Activated T-cell treated with anti-CD3 and anti-CD28 coated beads, Interleukin-2, amount 50 U/mL, for 4 hours (primary cell): Measurements from ENCODE around the gene ITGA7. TPM values are rescaled to one million over a fixed set of nuclear protein-coding genes. Genes with fewer than 3 reads are reported as not detected.

ENCODE experiments used
- ATAC-seq, 2 donors: fragments of 200-7000 bp; cut with Tn5 transposase; one replicate each; pipeline ENCODE4 v1.10.0; 2021
- DNase-seq: peaks from one replicate; pipeline ENCODE4 v3.0.0-alpha.2; 2020
- H3K27me3 Mint-ChIP-seq: one replicate; pipeline ENCODE4 v1.8.0; 2021; ENCODE audit warnings: low read depth, mixed read lengths
- H3K36me3 Mint-ChIP-seq: one replicate; pipeline ENCODE4 v1.8.0; 2022; ENCODE audit warnings: mixed read lengths; ENCODE audit not compliant: insufficient read depth
- H3K4me1 Mint-ChIP-seq: one replicate; pipeline ENCODE4 v1.8.0; 2021; ENCODE audit warnings: low read depth, mixed read lengths
- H3K4me3 Mint-ChIP-seq: one replicate; pipeline ENCODE4 v1.8.0; 2021; ENCODE audit warnings: mild to moderate bottlenecking, moderate library complexity, mixed read lengths
- H3K9me3 Mint-ChIP-seq: one replicate; pipeline ENCODE4 v1.8.0; 2021; ENCODE audit warnings: mixed read lengths
- total RNA-seq, 3 donors: library from RNA; stranded (reverse); gene quantifications; one replicate each; pipeline ENCODE4 v1.2.1, GENCODE V29; 2021

ITGA7 gene
- total RNA-seq, 3 donors from 2014 or later, result 0.91 to 1.4 (median 1.3) TPM

GRCh38 chr12:55694188-55694515 is 13.6 kb downstream of the ITGA7 start:
- H3K9me3 Mint-ChIP-seq, result no peaks in the 10 kb centered on the region
- no peaks in the 10 kb centered on the region for H3K36me3 Mint-ChIP-seq
- H3K4me3 Mint-ChIP-seq, result no peak overlapping the region
- no peak for DNase-seq
- H3K27me3 Mint-ChIP-seq, result no peaks in the 10 kb centered on the region
- no peaks in the 10 kb centered on the region for H3K4me1 Mint-ChIP-seq
- no peak for ATAC-seq

GRCh38 chr12:55693323-55694187 is 14.1 kb downstream of the ITGA7 start:
- no peaks in the 10 kb centered on the region for H3K36me3 Mint-ChIP-seq
- H3K27me3 Mint-ChIP-seq, result no peaks in the 10 kb centered on the region
- H3K9me3 Mint-ChIP-seq, result no peaks in the 10 kb centered on the region
- no peak for DNase-seq
- no peaks in the 10 kb centered on the region for H3K4me1 Mint-ChIP-seq
- H3K4me3 Mint-ChIP-seq, result no peak overlapping the region
- ATAC-seq, result no peak

- no peak for ATAC-seq
- Mint-ChIP-seq H3K4me1 (peaks cover 2% of the 10 kb centered on the region), H3K4me3 (no peak overlapping the region), H3K36me3 (no peaks in the 10 kb centered on the region), H3K27me3 (no peaks in the 10 kb centered on the region), H3K9me3 (no peaks in the 10 kb centered on the region)
- no peak for DNase-seq
Measured at GRCh38 chr12:55692631-55693322, 14.9 kb downstream of the ITGA7 start.

GRCh38 chr12:55688716-55689655 is 18.7 kb downstream of the ITGA7 start:
- Mint-ChIP-seq H3K36me3 (no peaks in the 10 kb centered on the region), H3K4me1 (peaks cover 8% of the 10 kb centered on the region), H3K4me3 (no peak overlapping the region), H3K27me3 (peaks cover 2% of the 10 kb centered on the region), H3K9me3 (no peaks in the 10 kb centered on the region)
- no peak for ATAC-seq
- no peak for DNase-seq

GRCh38 chr12:55687746-55688145 is 20.0 kb downstream of the ITGA7 start:
- peak; percentile 82 to 86 for ATAC-seq
- no peaks in the 10 kb centered on the region for H3K36me3 Mint-ChIP-seq
- H3K4me1 Mint-ChIP-seq, result peaks cover 10% of the 10 kb centered on the region
- peaks cover 2% of the 10 kb centered on the region for H3K27me3 Mint-ChIP-seq
- DNase-seq, result no peak
- H3K9me3 Mint-ChIP-seq, result no peaks in the 10 kb centered on the region
- H3K4me3 Mint-ChIP-seq, result no peak overlapping the region

GRCh38 chr12:55686366-55687010 is 21.2 kb downstream of the ITGA7 start:
- Mint-ChIP-seq H3K4me3 (no peak overlapping the region), H3K9me3 (no peaks in the 10 kb centered on the region), H3K4me1 (peaks cover 15% of the 10 kb centered on the region), H3K36me3 (no peaks in the 10 kb centered on the region), H3K27me3 (peaks cover 5% of the 10 kb centered on the region)
- ATAC-seq (no peak), DNase-seq (no peak)

GRCh38 chr12:55685671-55686070 is 22.0 kb downstream of the ITGA7 start:
- Mint-ChIP-seq H3K27me3 (peaks cover 10% of the 10 kb centered on the region), H3K4me3 (no peak overlapping the region), H3K36me3 (no peaks in the 10 kb centered on the region), H3K9me3 (no peaks in the 10 kb centered on the region), H3K4me1 (peaks cover 22% of the 10 kb centered on the region)
- DNase-seq, result no peak
- ATAC-seq, result no peak

- DNase-seq (no peak), ATAC-seq (no peak)
- Mint-ChIP-seq H3K27me3 (peaks cover 13% of the 10 kb centered on the region), H3K36me3 (no peaks in the 10 kb centered on the region), H3K4me1 (peaks cover 22% of the 10 kb centered on the region), H3K9me3 (no peaks in the 10 kb centered on the region), H3K4me3 (no peak overlapping the region)
Measured at GRCh38 chr12:55684761-55685370, 22.8 kb downstream of the ITGA7 start.

- DNase-seq, result no peak
- H3K36me3 Mint-ChIP-seq, result no peaks in the 10 kb centered on the region
- H3K4me1 Mint-ChIP-seq, result peaks cover 22% of the 10 kb centered on the region
- no peak overlapping the region for H3K4me3 Mint-ChIP-seq
- ATAC-seq, result no peak
- H3K9me3 Mint-ChIP-seq, result no peaks in the 10 kb centered on the region
- peaks cover 16% of the 10 kb centered on the region for H3K27me3 Mint-ChIP-seq
Measured at GRCh38 chr12:55683676-55684075, 24.0 kb downstream of the ITGA7 start.

- Mint-ChIP-seq H3K4me1 (peaks cover 17% of the 10 kb centered on the region), H3K9me3 (no peaks in the 10 kb centered on the region), H3K36me3 (no peaks in the 10 kb centered on the region), H3K27me3 (peaks cover 16% of the 10 kb centered on the region), H3K4me3 (no peak overlapping the region)
- ATAC-seq (no peak), DNase-seq (no peak)
Measured at GRCh38 chr12:55682087-55682796, 25.5 kb downstream of the ITGA7 start.

- no peak overlapping the region for H3K4me3 Mint-ChIP-seq
- no peaks in the 10 kb centered on the region for H3K9me3 Mint-ChIP-seq
- H3K27me3 Mint-ChIP-seq, result peaks cover 16% of the 10 kb centered on the region
- no peaks in the 10 kb centered on the region for H3K36me3 Mint-ChIP-seq
- DNase-seq (no peak), ATAC-seq (peak in 1 of 2 donors; percentile 40)
- peaks cover 13% of the 10 kb centered on the region for H3K4me1 Mint-ChIP-seq
Measured at GRCh38 chr12:55681142-55682077, 26.3 kb downstream of the ITGA7 start.

- Mint-ChIP-seq H3K36me3 (no peaks in the 10 kb centered on the region), H3K4me1 (peaks cover 13% of the 10 kb centered on the region), H3K9me3 (no peaks in the 10 kb centered on the region), H3K4me3 (no peak overlapping the region), H3K27me3 (peaks cover 18% of the 10 kb centered on the region)
- DNase-seq (no peak), ATAC-seq (no peak)
Measured at GRCh38 chr12:55679691-55680090, 28.0 kb downstream of the ITGA7 start.
